AG04450 (cell line): ENCODE measurements around the gene TFPI. TPM values are rescaled to one million over a fixed set of nuclear protein-coding genes. Genes with fewer than 3 reads are reported as not detected.
"Not testable (repeated sequence)": the region's sequence is repeated elsewhere in the genome, so short reads cannot be mapped to it uniquely, and the experiment has no call there.

Source experiments
- CTCF ChIA-PET: fragments of 300-600, 350-600 bp; formaldehyde crosslinking; extraction: SDS; loops from one replicate; lab custom pipeline; 2022; ENCODE audit warnings: antibody characterized with exemption, inconsistent platforms; lab: Charles Lee
- POLR2A ChIA-PET: fragments of 350-600 bp; formaldehyde crosslinking; extraction: SDS; loops from one replicate; lab custom pipeline; 2021; ENCODE audit warnings: antibody characterized with exemption, inconsistent platforms; lab: Yijun Ruan, JAX
- DNase-seq: peaks from one replicate; pipeline ENCODE4 v3.0.0-alpha.2; 2011; ENCODE audit warnings: low read depth, low spot score
- H3K27ac ChIP-seq: one replicate; pipeline ENCODE4 v1.5.1; 2012; ENCODE audit warnings: low read depth, low read length, control low read depth
- H3K27me3 ChIP-seq: one replicate; pipeline ENCODE4 v1.6.0; 2012; ENCODE audit warnings: low read length; ENCODE audit not compliant: control insufficient read depth, insufficient read depth
- H3K4me3 ChIP-seq: 2 replicates; pipeline ENCODE4 v1.5.1; 2011; ENCODE audit warnings: mild to moderate bottlenecking, low read depth, low read length, control low read depth
- H3K9me3 ChIP-seq: 2 replicates; pipeline ENCODE4 v1.5.1; 2012; ENCODE audit warnings: low read length; ENCODE audit not compliant: control insufficient read depth, insufficient read depth
- CTCF ChIP-seq: IDR thresholded peaks from 2 replicates; pipeline ENCODE4 v1.5.1; 2011; ENCODE audit warnings: low read depth, low read length, control low read depth, inconsistent platforms
- polyA plus RNA-seq: library from polyadenylated mRNA; depleted of rRNA; stranded (reverse); fragments of >200 nt; gene quantifications from 2 replicates; pipeline ENCODE4 v1.2.3, GENCODE V29; 2011

Gene TFPI
- polyA plus RNA-seq, 1 experiment = 91.2 TPM

GRCh38 chr2:187569571-187569970 lies 15.3 kb upstream of the TFPI start:
- Histone ChIP-seq H3K4me3 (no peak overlapping the region), H3K27ac (no peak overlapping the region), H3K27me3 (no peaks in the 10 kb centered on the region), H3K9me3 (no peaks in the 10 kb centered on the region)
- no peak for TF ChIP-seq CTCF
- ChIA-PET CTCF (interaction anchor here (3.8 to 5.8 kb wide), 2 partner anchors 12 to 70 kb away, joined by 47 to 58 read pairs; no protein-coding TSS in a partner anchor), POLR2A (no interaction called here)
- no peak for DNase-seq

GRCh38 chr2:187569042-187569441 lies 14.8 kb upstream of the TFPI start:
- H3K4me3 ChIP-seq = no peak overlapping the region
- CTCF ChIA-PET = interaction anchor here (3.8 to 5.8 kb wide), 2 partner anchors 13 to 69 kb away, joined by 47 to 58 read pairs; no protein-coding TSS in a partner anchor
- no peak for DNase-seq
- H3K9me3 ChIP-seq = no peaks in the 10 kb centered on the region
- TF ChIP-seq CTCF = no peak
- POLR2A ChIA-PET = no interaction called here
- no peak overlapping the region for H3K27ac ChIP-seq
- no peaks in the 10 kb centered on the region for H3K27me3 ChIP-seq

GRCh38 chr2:187567126-187567525 lies 12.9 kb upstream of the TFPI start:
- TF ChIP-seq CTCF = no peak
- ChIA-PET CTCF (interaction anchor here (0.6 to 5.8 kb wide), 7 partner anchors 8 to 1599 kb away, joined by 3 to 58 read pairs (median 3); no protein-coding TSS in a partner anchor), POLR2A (interaction anchor here (0.6 kb wide), 2 partner anchors 21 to 1317 kb away, joined by 3 to 10 read pairs; no protein-coding TSS in a partner anchor)
- Histone ChIP-seq H3K9me3 (no peaks in the 10 kb centered on the region), H3K4me3 (no peak overlapping the region), H3K27ac (no peak overlapping the region), H3K27me3 (no peaks in the 10 kb centered on the region)
- peak; percentile 33 for DNase-seq

- CTCF ChIA-PET = interaction anchor here (0.6 to 5.8 kb wide), 7 partner anchors 9 to 1600 kb away, joined by 3 to 58 read pairs (median 3); no protein-coding TSS in a partner anchor
- Histone ChIP-seq H3K9me3 (no peaks in the 10 kb centered on the region), H3K4me3 (no peak overlapping the region), H3K27ac (no peak overlapping the region), H3K27me3 (no peaks in the 10 kb centered on the region)
- POLR2A ChIA-PET = interaction anchor here (0.6 kb wide), 2 partner anchors 20 to 1318 kb away, joined by 3 to 10 read pairs; no protein-coding TSS in a partner anchor
- DNase-seq = no peak
- TF ChIP-seq CTCF = no peak
Observed at GRCh38 chr2:187566712-187567111, 12.5 kb upstream of the TFPI start.

- CTCF ChIA-PET = interaction anchor here (1.2 to 5.8 kb wide), 3 partner anchors 16 to 67 kb away, joined by 3 to 58 read pairs (median 47); no protein-coding TSS in a partner anchor
- POLR2A ChIA-PET = no interaction called here
- no peak for DNase-seq
- H3K27me3 ChIP-seq = no peaks in the 10 kb centered on the region
- H3K9me3 ChIP-seq = no peaks in the 10 kb centered on the region
- no peak overlapping the region for H3K4me3 ChIP-seq
- no peak overlapping the region for H3K27ac ChIP-seq
- TF ChIP-seq CTCF = no peak
Observed at GRCh38 chr2:187566266-187566665, 12.0 kb upstream of the TFPI start.

GRCh38 chr2:187565618-187566017 lies 11.4 kb upstream of the TFPI start:
- POLR2A ChIA-PET = not testable (repeated sequence)

GRCh38 chr2:187556493-187556892 lies 2.3 kb upstream of the TFPI start:
- H3K27me3 ChIP-seq, H3K27ac ChIP-seq, H3K4me3 ChIP-seq, CTCF ChIA-PET, H3K9me3 ChIP-seq, POLR2A ChIA-PET, DNase-seq: not testable (repeated sequence)

More at GRCh38 chr2:187565618-187566017, 11.4 kb upstream of the TFPI start:
- H3K9me3 ChIP-seq, CTCF ChIA-PET, H3K27me3 ChIP-seq, H3K27ac ChIP-seq, DNase-seq, H3K4me3 ChIP-seq: not testable (repeated sequence)
